HG03066 (cell line): ENCODE data around the gene FARS2.

Experiments
- ATAC-seq: cut with Tn5 transposase; IDR thresholded peaks from one replicate; pipeline ENCODE4 v1.9.1; 2021; ENCODE audit warnings: low read depth; ENCODE audit not compliant: unreplicated experiment

FARS2 gene

GRCh38 chr6:5457983-5458683 is 196.8 kb downstream of the FARS2 start:
- ATAC-seq: no peak

- no peak for ATAC-seq
Observed at GRCh38 chr6:5459346-5459745, 198.0 kb downstream of the FARS2 start.

GRCh38 chr6:5461365-5461764 is 200.1 kb downstream of the FARS2 start:
- ATAC-seq: no peak

- ATAC-seq: no peak
Observed at GRCh38 chr6:5462856-5463255, 201.5 kb downstream of the FARS2 start.

DNA sequence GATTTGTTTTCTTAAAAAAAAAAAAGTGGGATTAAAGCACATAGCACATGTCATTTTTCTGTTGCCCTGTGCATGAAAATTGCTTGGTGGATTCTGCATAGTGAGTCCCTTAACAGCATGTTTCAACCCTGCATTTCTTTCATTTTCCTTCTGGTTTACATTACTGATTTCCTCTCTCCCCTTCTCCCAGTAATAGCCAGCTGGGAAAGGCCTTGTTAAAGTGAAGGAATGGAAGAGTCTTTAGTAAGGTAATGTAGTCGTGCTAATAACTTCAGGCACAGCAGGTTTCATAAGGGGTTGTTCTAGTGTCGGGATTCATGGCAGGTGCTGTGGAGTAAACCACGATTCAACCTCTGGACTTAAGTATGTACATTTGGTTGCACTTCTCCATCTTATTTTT is 202.4 kb downstream of the FARS2 start:
- no peak for ATAC-seq

DNA sequence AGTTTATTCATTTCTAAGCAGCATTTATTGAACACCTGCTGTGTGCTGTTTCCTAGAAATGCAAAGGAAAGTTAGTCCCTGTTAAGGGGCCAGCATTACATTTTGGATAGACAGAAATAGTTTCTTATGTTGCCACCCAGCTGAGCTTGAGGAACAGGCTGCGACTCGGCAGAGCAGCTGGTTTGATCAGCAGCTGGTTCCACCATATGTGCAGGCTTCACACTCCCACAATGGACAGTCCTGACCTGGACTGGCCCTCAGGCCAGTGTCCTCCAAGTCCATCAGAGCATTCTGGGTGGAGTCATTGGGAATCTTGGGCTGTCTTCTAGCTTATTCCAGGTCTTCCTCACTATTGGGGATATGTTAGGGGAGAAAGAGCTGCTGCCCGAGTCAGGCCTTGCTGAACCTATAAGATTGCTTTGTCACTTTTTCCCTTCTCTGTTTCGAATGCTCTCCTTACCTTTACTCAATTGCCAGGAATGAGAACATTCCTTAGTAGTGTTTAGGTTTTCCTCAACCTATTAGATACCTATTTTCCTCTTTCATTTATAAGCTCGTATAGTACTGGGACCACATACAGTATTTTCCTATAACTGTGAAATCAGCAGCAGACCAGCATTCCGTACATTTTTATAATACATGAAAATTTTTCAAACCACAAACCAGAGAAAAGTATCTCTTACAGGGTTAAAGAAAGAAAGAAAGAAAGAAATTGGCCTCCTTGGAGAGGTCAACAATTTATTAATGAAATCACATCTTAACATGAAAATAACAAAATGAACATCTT is 203.0 kb downstream of the FARS2 start:
- ATAC-seq: no peak

- no peak for ATAC-seq
Observed at GRCh38 chr6:5466281-5467136, 205.2 kb downstream of the FARS2 start.

DNA sequence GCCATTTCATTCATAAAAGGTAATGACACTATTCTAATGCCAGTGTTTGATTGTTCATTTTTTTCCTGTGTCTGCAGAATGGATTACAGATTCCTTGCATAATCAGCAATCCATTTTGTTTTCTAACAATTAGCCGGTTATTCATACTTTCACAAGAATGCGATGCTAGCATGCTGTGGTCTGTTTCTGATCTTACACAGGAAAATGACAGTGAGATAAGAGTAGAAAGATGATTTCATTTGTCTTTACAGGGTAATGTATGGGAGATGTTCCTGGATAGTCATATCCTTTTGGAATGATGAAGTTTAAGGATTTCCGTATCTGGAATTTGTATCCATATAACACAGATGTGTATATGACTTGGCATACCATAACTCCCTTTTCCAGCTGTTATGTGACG is 207.3 kb downstream of the FARS2 start:
- no peak for ATAC-seq

- no peak for ATAC-seq
Observed at GRCh38 chr6:5469101-5469846, 208.0 kb downstream of the FARS2 start.

DNA sequence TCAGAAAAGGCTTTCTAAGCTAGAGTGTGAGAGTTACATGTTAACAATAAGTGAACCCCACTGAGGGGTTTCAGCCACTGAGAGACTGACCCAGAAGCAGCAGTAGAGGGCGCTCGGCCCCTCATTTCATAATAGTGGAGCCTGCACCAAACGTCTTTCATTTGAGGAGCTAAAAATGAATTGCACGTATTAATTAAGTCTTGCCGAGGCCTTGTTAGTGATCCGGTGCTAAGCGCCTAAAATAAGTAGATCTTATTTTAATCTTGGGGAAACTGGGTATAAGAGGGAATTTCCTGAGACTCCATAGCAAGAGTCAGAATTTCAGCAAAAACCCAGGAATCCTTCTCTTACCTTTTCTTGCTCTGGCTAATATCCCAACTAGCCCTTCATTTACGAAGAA is 209.7 kb downstream of the FARS2 start:
- peak; percentile 73 for ATAC-seq

DNA sequence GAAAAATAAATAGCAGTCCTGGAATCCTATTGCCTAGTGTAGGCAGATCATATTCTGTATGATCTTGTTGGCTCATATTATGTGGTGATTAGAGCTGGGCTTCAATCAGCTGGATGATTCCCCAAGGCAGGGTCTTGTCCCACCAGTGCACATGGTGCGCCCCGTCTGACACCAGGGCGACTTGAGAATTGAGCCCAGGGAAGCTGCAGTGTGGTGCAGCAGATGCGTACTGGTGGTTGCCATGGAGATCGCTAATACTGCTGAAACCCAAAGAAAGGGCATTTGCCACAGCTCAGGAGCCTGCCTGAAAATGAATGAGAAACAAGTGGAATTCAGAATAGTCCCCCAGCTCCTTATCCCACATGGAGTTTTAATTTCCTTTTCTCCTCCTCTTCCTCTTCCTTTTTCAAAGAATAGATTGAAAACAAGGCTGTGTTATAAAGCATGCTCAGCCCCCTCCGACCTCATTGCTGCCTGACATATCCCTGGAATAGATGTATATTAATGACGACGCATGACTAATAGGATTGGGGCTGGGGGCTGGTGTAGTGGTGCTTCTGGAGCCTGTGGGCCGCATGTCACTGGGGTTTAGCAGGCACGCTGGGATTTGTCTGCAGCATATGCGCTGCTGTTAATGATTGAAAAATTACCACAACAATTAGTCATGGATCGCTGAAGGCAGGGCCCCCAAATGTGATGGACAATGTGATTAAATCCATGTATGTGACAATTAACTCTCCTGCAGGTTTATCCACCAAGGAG is 210.5 kb downstream of the FARS2 start:
- ATAC-seq: no peak

DNA sequence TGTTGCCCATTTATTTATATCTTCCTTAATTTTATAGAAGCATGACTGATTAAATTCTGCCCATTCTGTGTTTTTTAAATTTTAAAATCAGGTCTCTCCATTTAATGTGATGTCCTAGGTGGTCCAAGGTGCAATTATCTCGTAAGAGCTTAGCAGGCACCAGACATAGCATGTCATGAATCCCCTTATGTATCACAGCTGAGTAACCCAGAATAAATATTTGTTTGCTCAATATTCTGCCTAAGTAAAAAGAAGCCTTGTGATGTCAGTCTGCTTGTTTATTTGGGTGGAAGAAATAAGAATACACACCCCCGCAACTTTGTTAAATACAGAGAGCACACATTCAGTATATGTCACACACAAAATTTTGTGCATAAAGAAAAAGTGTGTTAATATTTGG is 211.3 kb downstream of the FARS2 start:
- no peak for ATAC-seq

DNA sequence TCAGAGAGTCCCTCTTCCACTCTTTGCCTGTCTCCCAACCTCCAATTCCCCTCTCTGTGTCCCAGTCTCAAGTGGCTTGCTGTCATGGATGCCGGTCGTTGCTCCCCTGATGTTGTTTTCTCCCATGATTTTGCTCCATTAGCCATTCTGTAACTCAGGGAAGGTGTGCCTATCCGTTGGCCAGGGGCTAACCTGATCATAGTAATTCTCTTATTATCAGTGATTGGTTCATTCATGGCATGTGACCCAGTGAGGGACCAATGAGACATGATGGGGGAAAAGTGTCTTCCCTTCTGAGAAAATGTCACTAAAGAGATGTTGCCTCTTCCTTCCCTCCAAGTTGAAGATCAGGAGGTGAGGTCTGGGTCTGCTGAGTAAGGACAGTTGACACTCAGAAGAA is 214.5 kb downstream of the FARS2 start:
- ATAC-seq: no peak

DNA sequence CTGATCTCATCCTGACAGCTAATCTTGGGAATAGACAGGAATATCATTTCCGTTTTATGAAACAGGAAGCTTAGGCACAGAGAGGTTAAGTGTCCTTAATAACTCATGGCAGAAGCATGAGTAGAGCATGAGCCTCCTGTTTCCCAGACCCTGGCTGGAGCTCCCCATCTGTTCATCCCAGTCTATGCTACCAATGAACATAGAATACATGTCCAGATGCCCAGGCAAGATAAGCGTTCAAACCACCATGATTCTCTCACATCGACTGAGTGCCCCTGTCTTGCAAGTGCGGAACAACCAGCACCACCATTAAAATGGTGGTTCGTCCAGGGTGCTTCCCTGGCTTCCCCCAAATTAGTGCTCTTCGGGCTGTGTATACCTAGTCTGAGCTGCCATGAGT is 217.1 kb downstream of the FARS2 start:
- no peak for ATAC-seq

DNA sequence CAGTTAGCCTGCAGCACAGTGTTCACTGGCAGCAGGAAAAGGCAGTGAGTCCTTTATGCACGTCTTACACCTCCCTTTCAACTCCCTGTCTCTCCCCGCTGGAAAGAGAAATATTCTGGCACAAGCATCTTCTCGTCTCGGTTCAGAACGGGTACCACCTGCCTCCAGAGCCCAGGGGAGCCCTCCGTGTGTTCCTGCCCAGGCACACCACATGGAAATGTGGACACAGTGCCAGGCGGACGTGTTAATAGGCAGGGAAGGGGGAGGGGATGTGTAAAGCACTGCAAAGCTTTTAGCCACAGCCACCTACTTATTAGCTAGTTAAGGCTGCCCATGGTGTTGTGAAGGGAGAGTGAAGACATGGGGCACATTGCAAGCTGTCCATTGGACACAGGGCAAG is 219.7 kb downstream of the FARS2 start:
- no peak for ATAC-seq

DNA sequence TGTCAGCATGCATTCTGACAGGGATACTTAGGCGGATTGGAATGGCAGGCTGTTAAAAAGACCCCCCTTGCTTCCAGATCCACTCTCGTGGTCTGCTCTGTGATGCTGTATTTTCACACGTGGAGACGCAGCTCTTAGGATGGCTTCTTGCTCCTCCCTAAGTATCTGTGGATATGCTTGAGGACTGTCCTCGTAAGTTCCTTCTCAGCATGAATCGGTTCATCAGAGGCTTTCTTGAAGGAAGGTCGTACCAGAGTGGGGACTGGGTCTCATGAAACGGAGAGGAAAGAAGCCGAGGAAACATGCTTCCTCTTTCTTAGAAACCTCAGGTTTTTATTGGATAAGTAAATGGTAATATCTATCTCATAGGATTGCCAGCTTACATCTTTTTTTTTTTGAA is 220.4 kb downstream of the FARS2 start:
- ATAC-seq: no peak

DNA sequence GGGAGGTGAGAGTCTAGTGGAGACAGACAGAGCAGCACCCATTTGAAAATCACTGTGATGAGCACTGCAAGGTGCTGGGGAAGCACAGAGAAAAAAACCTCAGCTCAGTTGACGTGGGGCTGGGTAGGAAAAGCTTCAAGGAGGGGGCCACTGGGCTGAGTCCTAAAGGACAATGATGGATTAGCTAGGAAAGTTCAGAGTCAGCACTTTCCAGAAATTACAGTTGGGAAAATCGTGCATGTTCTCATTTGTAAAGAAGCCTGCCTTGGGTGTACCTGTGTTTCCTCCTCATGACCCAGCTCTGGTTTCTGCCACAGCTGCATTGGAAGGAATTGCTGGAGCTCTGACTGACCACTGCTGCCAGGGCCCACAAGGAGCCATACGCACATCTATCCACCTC is 221.3 kb downstream of the FARS2 start:
- ATAC-seq: no peak

DNA sequence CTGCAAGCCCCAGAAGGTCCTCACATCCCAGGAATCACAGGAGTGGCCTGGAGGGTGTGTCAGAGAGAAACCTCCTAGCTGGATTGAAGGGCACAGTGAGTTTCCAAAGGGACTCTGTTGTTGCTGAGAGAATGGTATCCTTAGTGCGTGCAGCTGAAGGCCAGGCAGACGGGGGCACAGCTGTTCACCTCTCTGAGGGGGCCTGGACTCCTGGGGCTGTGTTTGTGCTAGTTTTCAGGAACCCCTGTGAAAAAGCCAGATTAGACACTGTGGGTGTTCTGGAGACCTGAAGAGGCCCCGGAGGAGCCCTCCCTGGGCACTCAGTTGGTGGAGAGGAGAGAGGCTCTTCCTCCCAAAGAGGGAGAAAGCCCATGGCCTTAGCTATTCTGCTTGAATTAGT is 223.4 kb downstream of the FARS2 start:
- ATAC-seq: no peak

DNA sequence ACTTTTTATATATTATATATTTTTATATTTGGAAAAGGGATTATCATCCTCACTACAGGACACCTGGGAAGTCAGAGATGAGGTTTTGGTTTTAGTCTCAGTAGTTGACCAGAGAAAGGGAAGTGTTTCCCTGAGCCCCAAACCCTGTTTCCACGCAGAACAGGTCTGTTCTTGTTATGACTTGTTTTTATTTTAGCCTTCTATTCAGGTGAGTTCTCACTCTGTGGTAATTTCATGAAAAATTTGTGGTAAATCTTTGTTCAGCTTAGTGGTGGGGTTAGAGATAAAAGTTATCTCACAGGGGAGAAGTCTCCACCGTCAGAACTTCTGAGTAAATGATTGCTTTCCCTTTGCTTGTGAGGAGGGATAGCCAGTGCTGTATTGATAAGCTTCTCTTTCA is 224.9 kb downstream of the FARS2 start:
- peak; percentile 93 for ATAC-seq

- ATAC-seq: no peak
Observed at GRCh38 chr6:5490501-5491069, 229.3 kb downstream of the FARS2 start.
